Astrocyte (in vitro differentiated cells and primary cell): ENCODE data around the gene GMPPA.

ENCODE experiments used
- CTCF ChIP-seq: IDR thresholded peaks from 2 replicates; pipeline ENCODE4 v1.5.1; 2011; ENCODE audit warnings: low read depth, mild to moderate bottlenecking, inconsistent platforms, low read length, moderate library complexity; ENCODE audit not compliant: insufficient read depth
- EZH2 ChIP-seq: IDR thresholded peaks from 2 replicates; pipeline ENCODE4 v1.6.1; 2012; ENCODE audit warnings: mild to moderate bottlenecking, low read length, inconsistent platforms; ENCODE audit not compliant: insufficient read depth

- TF ChIP-seq CTCF (no peak), EZH2 (no peak)
Measured at GRCh38 chr2:219536967-219537366, 38.3 kb downstream of the GMPPA start.
